CD4-positive, alpha-beta T cell (primary cell): Measurements from ENCODE around the gene SPTBN4. TPM values are rescaled to one million over a fixed set of nuclear protein-coding genes. Genes with fewer than 3 reads are reported as not detected.

Experiments used
- ATAC-seq: fragments of 200-7000 bp; cut with Tn5 transposase; one replicate; pipeline ENCODE4 v1.10.0; 2022; ENCODE audit warnings: mild to moderate bottlenecking; ENCODE audit not compliant: poor library complexity
- CTCF ChIA-PET: fragments of 350-600 bp; sonication (Branson Sonifier 250); formaldehyde crosslinking; loops from one replicate; lab custom pipeline; 2021; ENCODE audit warnings: antibody characterized with exemption, inconsistent platforms; lab: Charles Lee
- POLR2A ChIA-PET: fragments of 350-600 bp; sonication (Branson Sonifier 250); formaldehyde crosslinking; loops from one replicate; lab custom pipeline; 2021; ENCODE audit warnings: antibody characterized with exemption, inconsistent platforms; lab: Charles Lee
- DNase-seq, 14 experiments: peaks; one replicate each; pipeline ENCODE4 v3.0.0-alpha.2; 2013 to 2020; ENCODE audit warnings: mixed read lengths in 2 of 14
- H3K27ac ChIP-seq, 2 donors: one replicate each; pipeline versions ENCODE4 v1.5.1 to v1.7.0; 2013; ENCODE audit warnings: low read length in 2 of 2, low read depth in 1 of 2, mild to moderate bottlenecking in 1 of 2
- H3K27me3 ChIP-seq, 2 experiments: 1 replicate in 1 of 2; 2 replicates in 1 of 2; pipeline versions ENCODE4 v1.6.1 to v1.7.0; 2013; ENCODE audit warnings: low read length in 2 of 2, control low read depth in 1 of 2, mild to moderate bottlenecking in 1 of 2, moderate library complexity in 1 of 2; ENCODE audit not compliant: insufficient read depth in 2 of 2, control insufficient read depth in 1 of 2
- H3K36me3 ChIP-seq: one replicate; pipeline ENCODE4 v1.6.1; 2013; ENCODE audit warnings: low read length, control low read depth; ENCODE audit not compliant: insufficient read depth
- H3K4me1 ChIP-seq: one replicate; pipeline ENCODE4 v1.6.1; 2013; ENCODE audit warnings: low read length, control low read depth; ENCODE audit not compliant: insufficient read depth
- H3K4me3 ChIP-seq: one replicate; pipeline ENCODE4 v1.5.1; 2013; ENCODE audit warnings: mild to moderate bottlenecking, low read length, moderate library complexity
- H3K9me3 ChIP-seq, 2 experiments: 1 replicate in 1 of 2; 2 replicates in 1 of 2; pipeline versions ENCODE4 v1.6.1 to v1.7.0; 2013; ENCODE audit warnings: low read length in 2 of 2, mild to moderate bottlenecking in 2 of 2, control low read depth in 1 of 2, moderate library complexity in 1 of 2; ENCODE audit not compliant: control insufficient read depth in 1 of 2, insufficient read depth in 1 of 2
- H3K27ac Mint-ChIP-seq: one replicate; pipeline ENCODE4 v1.8.0; 2020; ENCODE audit warnings: mixed read lengths
- H3K27me3 Mint-ChIP-seq: one replicate; pipeline ENCODE4 v1.8.0; 2021; ENCODE audit warnings: mixed read lengths
- H3K36me3 Mint-ChIP-seq: one replicate; pipeline ENCODE4 v1.8.0; 2021; ENCODE audit warnings: low read depth, mixed read lengths
- H3K4me1 Mint-ChIP-seq: one replicate; pipeline ENCODE4 v1.8.0; 2021; ENCODE audit warnings: low read depth, mixed read lengths
- H3K4me3 Mint-ChIP-seq: one replicate; pipeline ENCODE4 v1.8.0; 2020; ENCODE audit warnings: mild to moderate bottlenecking, mixed read lengths
- H3K9me3 Mint-ChIP-seq: one replicate; pipeline ENCODE4 v1.8.0; 2020; ENCODE audit warnings: mixed read lengths
- intact Hi-C, 2 experiments: fragments of 100-400 bp; cut with DNase I in 1 of 2; cut with micrococcal nuclease in 1 of 2; formaldehyde crosslinking; loops; one replicate each; pipeline versions ENCODE4 v1.15.1 to v1.9.0; 2023 to 2025; cut with DNase I, micrococcal nuclease
- total RNA-seq, 174 experiments: library from RNA in 2 of 174; stranded (reverse) in 2 of 174; gene quantifications; one replicate each; pipeline ENCODE4 v1.2.3 and lab custom pipeline; 2021 to 2026
- TF ChIP-seq, protein P1 (sequence below): fragments of 200-600 bp; IDR thresholded peaks from one replicate; pipeline ENCODE4 v1.8.0; 2022; ENCODE audit warnings: antibody characterized with exemption, mild to moderate bottlenecking

SPTBN4 gene
- total RNA-seq, 2 experiments from 2014 or later, result 0.59 to 0.88 TPM

GRCh38 chr19:40584007-40584406 lies 117.2 kb downstream of the SPTBN4 start:
- no peak overlapping the region for H3K4me3 ChIP-seq
- peaks cover 5% of the 10 kb centered on the region for H3K4me1 ChIP-seq
- no peaks in the 10 kb centered on the region for H3K9me3 ChIP-seq
- no peaks in the 10 kb centered on the region for H3K27me3 Mint-ChIP-seq
- POLR2A ChIA-PET, result no interaction called here
- no peak overlapping the region for H3K27ac ChIP-seq
- DNase-seq (no peak), ATAC-seq (no peak)
- H3K9me3 Mint-ChIP-seq, result no peaks in the 10 kb centered on the region
- no peak overlapping the region for H3K4me3 Mint-ChIP-seq
- H3K36me3 Mint-ChIP-seq, result peaks cover 87% of the 10 kb centered on the region
- no peaks in the 10 kb centered on the region for H3K27me3 ChIP-seq
- H3K4me1 Mint-ChIP-seq, result no peaks in the 10 kb centered on the region
- CTCF ChIA-PET, result no interaction called here
- peaks cover 83% of the 10 kb centered on the region for H3K36me3 ChIP-seq
- H3K27ac Mint-ChIP-seq, result no peak overlapping the region
- intact Hi-C loops, result no loop called here
- TF ChIP-seq, protein P1, sequence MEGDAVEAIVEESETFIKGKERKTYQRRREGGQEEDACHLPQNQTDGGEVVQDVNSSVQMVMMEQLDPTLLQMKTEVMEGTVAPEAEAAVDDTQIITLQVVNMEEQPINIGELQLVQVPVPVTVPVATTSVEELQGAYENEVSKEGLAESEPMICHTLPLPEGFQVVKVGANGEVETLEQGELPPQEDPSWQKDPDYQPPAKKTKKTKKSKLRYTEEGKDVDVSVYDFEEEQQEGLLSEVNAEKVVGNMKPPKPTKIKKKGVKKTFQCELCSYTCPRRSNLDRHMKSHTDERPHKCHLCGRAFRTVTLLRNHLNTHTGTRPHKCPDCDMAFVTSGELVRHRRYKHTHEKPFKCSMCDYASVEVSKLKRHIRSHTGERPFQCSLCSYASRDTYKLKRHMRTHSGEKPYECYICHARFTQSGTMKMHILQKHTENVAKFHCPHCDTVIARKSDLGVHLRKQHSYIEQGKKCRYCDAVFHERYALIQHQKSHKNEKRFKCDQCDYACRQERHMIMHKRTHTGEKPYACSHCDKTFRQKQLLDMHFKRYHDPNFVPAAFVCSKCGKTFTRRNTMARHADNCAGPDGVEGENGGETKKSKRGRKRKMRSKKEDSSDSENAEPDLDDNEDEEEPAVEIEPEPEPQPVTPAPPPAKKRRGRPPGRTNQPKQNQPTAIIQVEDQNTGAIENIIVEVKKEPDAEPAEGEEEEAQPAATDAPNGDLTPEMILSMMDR, result no peak

GRCh38 chr19:40585241-40585981 lies 118.6 kb downstream of the SPTBN4 start:
- no peaks in the 10 kb centered on the region for H3K4me1 Mint-ChIP-seq
- intact Hi-C loops, result no loop called here
- no peaks in the 10 kb centered on the region for H3K27me3 Mint-ChIP-seq
- H3K4me1 ChIP-seq, result no peaks in the 10 kb centered on the region
- TF ChIP-seq, protein P1, result no peak
- H3K4me3 ChIP-seq, result no peak overlapping the region
- H3K27ac Mint-ChIP-seq, result no peak overlapping the region
- no peaks in the 10 kb centered on the region for H3K9me3 Mint-ChIP-seq
- ATAC-seq (no peak), DNase-seq (peak in 2 of 14 experiments; percentile 53 to 63)
- H3K9me3 ChIP-seq, result no peaks in the 10 kb centered on the region
- no peaks in the 10 kb centered on the region for H3K27me3 ChIP-seq
- no peak overlapping the region for H3K27ac ChIP-seq
- CTCF ChIA-PET, result no interaction called here
- no peak overlapping the region for H3K4me3 Mint-ChIP-seq
- H3K36me3 Mint-ChIP-seq, result peaks cover 78% of the 10 kb centered on the region
- POLR2A ChIA-PET, result no interaction called here
- peaks cover 76% of the 10 kb centered on the region for H3K36me3 ChIP-seq

DNA sequence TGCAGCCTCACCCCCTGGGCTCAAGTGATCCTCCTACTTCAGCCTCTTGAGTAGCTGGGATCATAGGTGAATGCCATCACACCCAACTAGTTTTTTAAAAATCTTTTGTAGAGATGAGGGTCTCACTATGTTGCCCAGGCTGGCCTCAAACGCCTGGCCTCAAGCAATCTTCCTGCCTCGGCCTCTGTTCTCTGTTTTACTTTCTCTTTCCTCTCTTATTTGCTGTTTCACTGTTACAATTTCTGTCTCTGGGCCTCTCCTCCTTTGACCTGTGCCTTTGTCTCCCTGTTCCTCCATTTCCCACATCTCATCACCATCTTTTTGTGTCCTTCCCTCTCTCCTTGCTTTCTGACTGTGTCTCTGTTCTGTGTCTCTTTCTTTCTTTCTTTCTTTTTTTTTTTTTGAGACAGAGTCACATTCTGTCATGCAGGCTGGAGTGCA lies 119.2 kb downstream of the SPTBN4 start:
- Histone ChIP-seq H3K27me3 (no peaks in the 10 kb centered on the region), H3K27ac (no peak overlapping the region), H3K9me3 (no peaks in the 10 kb centered on the region), H3K4me1 (no peaks in the 10 kb centered on the region), H3K36me3 (peaks cover 76% of the 10 kb centered on the region), H3K4me3 (no peak overlapping the region)
- Mint-ChIP-seq H3K9me3 (no peaks in the 10 kb centered on the region), H3K4me1 (no peaks in the 10 kb centered on the region), H3K27me3 (no peaks in the 10 kb centered on the region), H3K36me3 (peaks cover 79% of the 10 kb centered on the region), H3K27ac (no peak overlapping the region), H3K4me3 (no peak overlapping the region)
- POLR2A ChIA-PET, result no interaction called here
- CTCF ChIA-PET, result no interaction called here
- TF ChIP-seq, protein P1, result no peak
- DNase-seq (no peak), ATAC-seq (no peak)
- intact Hi-C loops, result no loop called here
